ENCODE measurements around the gene GPR179. TPM values are rescaled to one million over a fixed set of nuclear protein-coding genes. Genes with fewer than 3 reads are reported as not detected.
"Not testable (repeated sequence)": the region's sequence is repeated elsewhere in the genome, so short reads cannot be mapped to it uniquely, and the experiment has no call there.

GPR179 gene
- total RNA-seq, 2 donors from 2014 or later: not detected

- Histone ChIP-seq H3K27ac (ENCODE audit: low read depth, low read length) (no peak overlapping the region), H3K9ac (ENCODE audit: extremely low read depth, low read length, poor library complexity, severe bottlenecking) (no peak overlapping the region), H3K9me3 (ENCODE audit: control insufficient read depth, low read length) (no peaks in the 10 kb centered on the region), H3K36me3 (ENCODE audit: control insufficient read depth, insufficient read depth, low read length) (peaks cover 31% of the 10 kb centered on the region), H3K27me3 (ENCODE audit: control insufficient read depth, insufficient read depth, low read length, poor library complexity, severe bottlenecking) (no peaks in the 10 kb centered on the region), H3K4me3 (ENCODE audit: low read length) (no peak overlapping the region), H3K4me1 (ENCODE audit: control insufficient read depth, insufficient read depth, low read length) (no peaks in the 10 kb centered on the region)
- Mint-ChIP-seq H3K27me3 (ENCODE audit: insufficient read depth) (no peaks in the 10 kb centered on the region), H3K36me3 (ENCODE audit: low read depth) (peaks cover 47% of the 10 kb centered on the region), H3K9me3 (no peaks in the 10 kb centered on the region), H3K4me3 (no peak overlapping the region), H3K4me1 (no peaks in the 10 kb centered on the region), H3K27ac (peak overlapping the region; percentile 10)
- DNase-seq: no peak
- TF ChIP-seq, protein P1, sequence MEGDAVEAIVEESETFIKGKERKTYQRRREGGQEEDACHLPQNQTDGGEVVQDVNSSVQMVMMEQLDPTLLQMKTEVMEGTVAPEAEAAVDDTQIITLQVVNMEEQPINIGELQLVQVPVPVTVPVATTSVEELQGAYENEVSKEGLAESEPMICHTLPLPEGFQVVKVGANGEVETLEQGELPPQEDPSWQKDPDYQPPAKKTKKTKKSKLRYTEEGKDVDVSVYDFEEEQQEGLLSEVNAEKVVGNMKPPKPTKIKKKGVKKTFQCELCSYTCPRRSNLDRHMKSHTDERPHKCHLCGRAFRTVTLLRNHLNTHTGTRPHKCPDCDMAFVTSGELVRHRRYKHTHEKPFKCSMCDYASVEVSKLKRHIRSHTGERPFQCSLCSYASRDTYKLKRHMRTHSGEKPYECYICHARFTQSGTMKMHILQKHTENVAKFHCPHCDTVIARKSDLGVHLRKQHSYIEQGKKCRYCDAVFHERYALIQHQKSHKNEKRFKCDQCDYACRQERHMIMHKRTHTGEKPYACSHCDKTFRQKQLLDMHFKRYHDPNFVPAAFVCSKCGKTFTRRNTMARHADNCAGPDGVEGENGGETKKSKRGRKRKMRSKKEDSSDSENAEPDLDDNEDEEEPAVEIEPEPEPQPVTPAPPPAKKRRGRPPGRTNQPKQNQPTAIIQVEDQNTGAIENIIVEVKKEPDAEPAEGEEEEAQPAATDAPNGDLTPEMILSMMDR (conservative IDR thresholded peaks at IDR 0.05): no peak
- 92 to 100% methylated on average over 1 of the region's 3 CpGs for WGBS, 2 experiments (ENCODE audit: insufficient coverage in 1 of 2, insufficient read length in 1 of 2)
Measured at GRCh38 chr17:38317081-38317480, 26.7 kb downstream of the GPR179 start.

- Mint-ChIP-seq H3K27me3 (ENCODE audit: insufficient read depth) (no peaks in the 10 kb centered on the region), H3K27ac (no peak overlapping the region), H3K4me3 (no peak overlapping the region), H3K4me1 (no peaks in the 10 kb centered on the region), H3K9me3 (no peaks in the 10 kb centered on the region), H3K36me3 (ENCODE audit: low read depth) (peaks cover 45% of the 10 kb centered on the region)
- no peaks in the 10 kb centered on the region for H3K9me3 ChIP-seq (ENCODE audit: control insufficient read depth, low read length)
- no peak overlapping the region for H3K4me3 ChIP-seq (ENCODE audit: low read length)
- no peaks in the 10 kb centered on the region for H3K27me3 ChIP-seq (ENCODE audit: control insufficient read depth, insufficient read depth, low read length, poor library complexity, severe bottlenecking)
- 63 to 67% methylated on average over 3 of the region's 3 CpGs for WGBS, 2 experiments (ENCODE audit: insufficient coverage in 1 of 2, insufficient read length in 1 of 2)
- H3K4me1 ChIP-seq (ENCODE audit: control insufficient read depth, insufficient read depth, low read length): no peaks in the 10 kb centered on the region
- DNase-seq: no peak
- H3K36me3 ChIP-seq (ENCODE audit: control insufficient read depth, insufficient read depth, low read length): peaks cover 33% of the 10 kb centered on the region
- no peak overlapping the region for H3K27ac ChIP-seq (ENCODE audit: low read depth, low read length)
- TF ChIP-seq, protein P1 (conservative IDR thresholded peaks at IDR 0.05): no peak
- no peak overlapping the region for H3K9ac ChIP-seq (ENCODE audit: extremely low read depth, low read length, poor library complexity, severe bottlenecking)
Measured at GRCh38 chr17:38315497-38315896, 28.3 kb downstream of the GPR179 start.

- not testable (repeated sequence) for H3K9me3 Mint-ChIP-seq; H3K4me1 ChIP-seq (ENCODE audit: control insufficient read depth, insufficient read depth, low read length); H3K4me1 Mint-ChIP-seq; H3K27me3 ChIP-seq (ENCODE audit: control insufficient read depth, insufficient read depth, low read length, poor library complexity, severe bottlenecking); H3K36me3 Mint-ChIP-seq (ENCODE audit: low read depth); H3K27me3 Mint-ChIP-seq (ENCODE audit: insufficient read depth); H3K27ac ChIP-seq (ENCODE audit: low read depth, low read length); H3K9me3 ChIP-seq (ENCODE audit: control insufficient read depth, low read length); H3K36me3 ChIP-seq (ENCODE audit: control insufficient read depth, insufficient read depth, low read length)
- WGBS, 2 experiments (ENCODE audit: insufficient coverage in 1 of 2, insufficient read length in 1 of 2): 1 to 4% methylated on average over 8 to 45 of the region's 48 CpGs
- peak within 1 kb of the TSS; percentile 93 for H3K4me3 Mint-ChIP-seq
- H3K9ac ChIP-seq (ENCODE audit: extremely low read depth, low read length, poor library complexity, severe bottlenecking): peak within 1 kb of the TSS; percentile 77
- peak within 1 kb of the TSS; percentile 100 for H3K27ac Mint-ChIP-seq
- H3K4me3 ChIP-seq (ENCODE audit: low read length): peak within 1 kb of the TSS; percentile 86
- DNase-seq: peak; percentile 100
Measured at GRCh38 chr17:38296834-38297517, 46.8 kb downstream of the GPR179 start, which contains the start of gene MRPL45. Gene MRPL45, plus strand, starts transcription at chr17:38297168. Its CDS starts 16 bp downstream, at chr17:38297184.

GRCh38 chr17:38295602-38296365 lies 48.0 kb downstream of the GPR179 start:
- not testable (repeated sequence) for H3K27me3 ChIP-seq (ENCODE audit: control insufficient read depth, insufficient read depth, low read length, poor library complexity, severe bottlenecking); H3K4me1 Mint-ChIP-seq; H3K9ac ChIP-seq (ENCODE audit: extremely low read depth, low read length, poor library complexity, severe bottlenecking); H3K4me3 ChIP-seq (ENCODE audit: low read length); H3K36me3 Mint-ChIP-seq (ENCODE audit: low read depth); H3K9me3 Mint-ChIP-seq; H3K27ac Mint-ChIP-seq; DNase-seq; H3K27me3 Mint-ChIP-seq (ENCODE audit: insufficient read depth); H3K4me1 ChIP-seq (ENCODE audit: control insufficient read depth, insufficient read depth, low read length); H3K9me3 ChIP-seq (ENCODE audit: control insufficient read depth, low read length); H3K36me3 ChIP-seq (ENCODE audit: control insufficient read depth, insufficient read depth, low read length); H3K27ac ChIP-seq (ENCODE audit: low read depth, low read length)
- peak overlapping the region; percentile 93 for H3K4me3 Mint-ChIP-seq
- WGBS, 2 experiments (ENCODE audit: insufficient coverage in 1 of 2, insufficient read length in 1 of 2): 94 to 96% methylated on average over 14 to 17 of the region's 21 CpGs

GRCh38 chr17:38289760-38290159 lies 54.0 kb downstream of the GPR179 start:
- 79 to 100% methylated on average over 1 of the region's 1 CpG for WGBS, 2 experiments (ENCODE audit: insufficient coverage in 1 of 2, insufficient read length in 1 of 2)
- not testable (repeated sequence) for H3K4me1 Mint-ChIP-seq; H3K27me3 ChIP-seq (ENCODE audit: control insufficient read depth, insufficient read depth, low read length, poor library complexity, severe bottlenecking); H3K4me3 Mint-ChIP-seq; H3K36me3 Mint-ChIP-seq (ENCODE audit: low read depth); H3K9ac ChIP-seq (ENCODE audit: extremely low read depth, low read length, poor library complexity, severe bottlenecking); H3K27ac Mint-ChIP-seq; H3K4me3 ChIP-seq (ENCODE audit: low read length); H3K9me3 Mint-ChIP-seq; H3K9me3 ChIP-seq (ENCODE audit: control insufficient read depth, low read length); H3K4me1 ChIP-seq (ENCODE audit: control insufficient read depth, insufficient read depth, low read length); H3K27ac ChIP-seq (ENCODE audit: low read depth, low read length); H3K27me3 Mint-ChIP-seq (ENCODE audit: insufficient read depth); H3K36me3 ChIP-seq (ENCODE audit: control insufficient read depth, insufficient read depth, low read length)
- peak; percentile 17 for DNase-seq

Data from endodermal cell (in vitro differentiated cells).